HG02840 (cell line): ENCODE results near the gene ARFGEF2.
"Not testable (repeated sequence)": the region's sequence is repeated elsewhere in the genome, so short reads cannot be mapped to it uniquely, and the experiment has no call there.

ENCODE experiments used
- ATAC-seq: cut with Tn5 transposase; IDR thresholded peaks from one replicate; pipeline ENCODE4 v1.9.1; 2021; ENCODE audit warnings: mild to moderate bottlenecking, moderate library complexity, moderate number of reproducible peaks; ENCODE audit not compliant: unreplicated experiment, low FRiP score

The ARFGEF2 gene

DNA sequence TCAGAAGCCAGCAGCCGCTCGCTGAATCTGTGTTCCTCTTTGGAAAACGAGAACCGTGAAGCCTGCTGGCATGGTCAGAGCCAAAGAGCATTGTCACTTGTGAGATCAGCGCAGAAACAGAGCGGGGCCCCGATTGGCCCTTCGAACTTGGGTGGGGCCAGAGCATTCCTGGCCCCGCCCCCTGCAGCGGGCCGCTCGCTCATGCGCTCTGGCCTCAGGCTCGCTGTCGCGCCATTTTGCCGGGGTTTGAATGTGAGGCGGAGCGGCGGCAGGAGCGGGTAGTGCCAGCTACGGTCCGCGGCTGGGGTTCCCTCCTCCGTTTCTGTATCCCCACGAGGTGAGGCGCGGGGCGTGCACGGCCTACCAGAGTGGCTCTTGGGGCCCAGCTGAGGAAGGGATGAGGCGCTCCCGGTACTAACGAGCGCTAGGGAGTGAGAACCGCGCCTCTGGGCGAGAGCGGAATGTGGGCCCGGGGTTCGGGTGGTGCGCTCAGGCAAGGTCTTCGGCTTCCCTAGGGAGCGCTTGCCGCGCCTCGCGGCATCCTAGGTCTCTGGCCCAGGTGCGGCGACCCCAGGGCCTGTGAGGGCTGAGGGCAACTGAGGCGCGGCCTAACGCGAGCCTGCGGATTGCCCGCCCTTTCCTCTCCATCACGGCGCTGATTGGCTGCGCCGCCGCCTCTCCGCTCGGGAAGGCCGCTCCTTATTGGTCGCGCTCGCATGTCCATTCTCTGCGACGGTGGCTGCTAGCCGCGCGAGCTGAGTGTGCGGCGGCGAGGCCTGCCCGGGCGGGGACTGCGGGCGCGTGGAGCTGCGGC, 124.8 kb downstream of the ARFGEF2 start, which contains the start of gene CSE1L:
TSS of gene CSE1L (plus strand) at position 226 of the 814 bp plus-strand sequence. CDS start 12,152 bp downstream, outside the sequence.
- ATAC-seq: peak; percentile 81

- ATAC-seq: no peak
These were observed 130.8 kb downstream of the ARFGEF2 start for GRCh38 chr20:49052334-49052733.

- ATAC-seq: no peak
These were observed 132.6 kb downstream of the ARFGEF2 start for GRCh38 chr20:49054056-49054643.

DNA sequence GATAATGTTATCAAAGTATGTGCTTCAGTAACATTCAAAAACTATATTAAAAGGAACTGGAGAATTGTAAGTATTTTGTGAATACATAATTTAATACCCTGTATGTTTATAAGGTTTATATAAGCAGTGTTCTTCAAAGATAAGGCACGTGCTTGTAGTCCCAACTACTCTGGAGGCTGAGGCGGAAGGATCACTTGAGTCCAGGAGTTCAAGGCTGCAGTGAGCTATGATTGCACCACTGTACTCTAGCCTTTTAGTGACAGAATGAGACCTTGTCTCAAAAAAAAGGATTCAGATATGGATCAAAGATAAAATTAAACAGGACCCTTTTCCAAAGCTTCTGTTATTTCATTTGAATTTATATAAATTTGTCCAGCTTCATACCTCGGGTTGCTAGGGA, 141.8 kb downstream of the ARFGEF2 start:
- ATAC-seq: no peak

GRCh38 chr20:49074521-49074920, 153.0 kb downstream of the ARFGEF2 start:
- no peak for ATAC-seq

DNA sequence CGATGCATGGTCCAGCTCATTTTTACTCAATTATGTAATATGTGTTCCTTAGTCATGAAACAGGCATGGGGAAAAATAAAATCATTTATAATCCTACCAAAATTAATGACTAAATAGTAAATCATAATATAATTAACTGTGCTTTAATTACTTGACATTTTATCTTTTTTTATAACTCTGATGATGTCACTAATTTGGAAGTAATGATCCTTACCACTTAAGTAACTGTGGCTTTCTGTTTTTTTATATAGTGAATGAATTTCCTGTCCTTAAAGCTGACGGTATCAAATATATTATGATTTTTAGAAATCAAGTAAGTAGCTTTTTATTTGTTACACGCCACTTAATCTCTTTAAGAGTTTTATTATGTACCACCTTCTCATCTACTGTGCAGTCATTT, 156.8 kb downstream of the ARFGEF2 start:
- no peak for ATAC-seq

- ATAC-seq: not testable (repeated sequence)
These were observed 160.8 kb downstream of the ARFGEF2 start for GRCh38 chr20:49082295-49082694.
